CD4-positive, alpha-beta memory T cell (primary cell): Measurements from ENCODE around the gene NRAP. TPM values are rescaled to one million over a fixed set of nuclear protein-coding genes. Genes with fewer than 3 reads are reported as not detected.

Source experiments
- CTCF ChIA-PET: fragments of 350-600 bp; sonication (Branson Sonifier 250); formaldehyde crosslinking; loops from one replicate; lab custom pipeline; 2021; ENCODE audit warnings: inconsistent platforms; ENCODE audit not compliant: partially characterized antibody; lab: Charles Lee
- POLR2A ChIA-PET: fragments of 350-600 bp; sonication (Branson Sonifier 250); formaldehyde crosslinking; loops from one replicate; lab custom pipeline; 2021; ENCODE audit not compliant: partially characterized antibody; lab: Charles Lee
- DNase-seq, 5 donors: peaks; one replicate each; pipeline versions ENCODE4 v3.0.0 to v3.0.0-alpha.2; 2020 to 2022; ENCODE audit warnings: mixed read lengths in 1 of 5
- H3K27ac ChIP-seq: one replicate; pipeline ENCODE4 v1.7.0; 2013; ENCODE audit warnings: low read depth, low read length
- H3K27me3 ChIP-seq: 2 replicates; pipeline ENCODE4 v1.7.0; 2013; ENCODE audit warnings: mild to moderate bottlenecking, low read length, moderate library complexity; ENCODE audit not compliant: insufficient read depth
- H3K36me3 ChIP-seq: 2 replicates; pipeline ENCODE4 v1.7.0; 2013; ENCODE audit warnings: mild to moderate bottlenecking, low read length, moderate library complexity; ENCODE audit not compliant: insufficient read depth
- H3K4me1 ChIP-seq: 2 replicates; pipeline ENCODE4 v1.7.0; 2013; ENCODE audit warnings: mild to moderate bottlenecking, low read length, moderate library complexity; ENCODE audit not compliant: insufficient read depth
- H3K4me3 ChIP-seq, 2 donors: one replicate each; pipeline ENCODE4 v1.7.0; 2013; ENCODE audit warnings: low read length in 2 of 2, mild to moderate bottlenecking in 1 of 2
- H3K9me3 ChIP-seq, 2 donors: one replicate each; pipeline ENCODE4 v1.7.0; 2013; ENCODE audit warnings: low read length in 2 of 2, control low read depth in 1 of 2; ENCODE audit not compliant: control insufficient read depth in 1 of 2
- H3K27ac Mint-ChIP-seq, 7 donors: one replicate each; pipeline ENCODE4 v1.8.0; 2020 to 2021; ENCODE audit warnings: mixed read lengths in 7 of 7, mild to moderate bottlenecking in 6 of 7, inconsistent platforms in 3 of 7, moderate library complexity in 3 of 7
- H3K27me3 Mint-ChIP-seq, 2 donors: one replicate each; pipeline ENCODE4 v1.8.0; 2020 to 2021; ENCODE audit warnings: mixed read lengths in 2 of 2
- H3K36me3 Mint-ChIP-seq, 2 donors: one replicate each; pipeline ENCODE4 v1.8.0; 2020 to 2021; ENCODE audit warnings: mixed read lengths in 2 of 2, inconsistent platforms in 1 of 2, mild to moderate bottlenecking in 1 of 2
- H3K4me1 Mint-ChIP-seq, 4 donors: one replicate each; pipeline ENCODE4 v1.8.0; 2020 to 2021; ENCODE audit warnings: mixed read lengths in 4 of 4, mild to moderate bottlenecking in 1 of 4
- H3K4me3 Mint-ChIP-seq, 8 donors: one replicate each; pipeline ENCODE4 v1.8.0; 2020 to 2021; ENCODE audit warnings: mixed read lengths in 8 of 8, mild to moderate bottlenecking in 7 of 8, moderate library complexity in 6 of 8, inconsistent platforms in 3 of 8
- H3K9me3 Mint-ChIP-seq, 8 donors: one replicate each; pipeline ENCODE4 v1.8.0; 2020 to 2021; ENCODE audit warnings: mixed read lengths in 8 of 8, mild to moderate bottlenecking in 5 of 8, inconsistent platforms in 3 of 8, moderate library complexity in 1 of 8
- intact Hi-C: fragments of 100-400 bp; cut with micrococcal nuclease; formaldehyde crosslinking; loops from one replicate; pipeline ENCODE4 v1.15.1; 2023
- polyA plus RNA-seq, 2 donors: library from polyadenylated mRNA; unstranded; fragments of 300-500 nt; fragmentation: Illumina TruSeq; gene quantifications; one replicate each; pipeline ENCODE4 v1.2.3, GENCODE V29; 2021
- total RNA-seq, 2 experiments: library from RNA; stranded (reverse); gene quantifications; one replicate each; pipeline ENCODE4 v1.2.3, GENCODE V29; 2021

The NRAP gene, protein sequence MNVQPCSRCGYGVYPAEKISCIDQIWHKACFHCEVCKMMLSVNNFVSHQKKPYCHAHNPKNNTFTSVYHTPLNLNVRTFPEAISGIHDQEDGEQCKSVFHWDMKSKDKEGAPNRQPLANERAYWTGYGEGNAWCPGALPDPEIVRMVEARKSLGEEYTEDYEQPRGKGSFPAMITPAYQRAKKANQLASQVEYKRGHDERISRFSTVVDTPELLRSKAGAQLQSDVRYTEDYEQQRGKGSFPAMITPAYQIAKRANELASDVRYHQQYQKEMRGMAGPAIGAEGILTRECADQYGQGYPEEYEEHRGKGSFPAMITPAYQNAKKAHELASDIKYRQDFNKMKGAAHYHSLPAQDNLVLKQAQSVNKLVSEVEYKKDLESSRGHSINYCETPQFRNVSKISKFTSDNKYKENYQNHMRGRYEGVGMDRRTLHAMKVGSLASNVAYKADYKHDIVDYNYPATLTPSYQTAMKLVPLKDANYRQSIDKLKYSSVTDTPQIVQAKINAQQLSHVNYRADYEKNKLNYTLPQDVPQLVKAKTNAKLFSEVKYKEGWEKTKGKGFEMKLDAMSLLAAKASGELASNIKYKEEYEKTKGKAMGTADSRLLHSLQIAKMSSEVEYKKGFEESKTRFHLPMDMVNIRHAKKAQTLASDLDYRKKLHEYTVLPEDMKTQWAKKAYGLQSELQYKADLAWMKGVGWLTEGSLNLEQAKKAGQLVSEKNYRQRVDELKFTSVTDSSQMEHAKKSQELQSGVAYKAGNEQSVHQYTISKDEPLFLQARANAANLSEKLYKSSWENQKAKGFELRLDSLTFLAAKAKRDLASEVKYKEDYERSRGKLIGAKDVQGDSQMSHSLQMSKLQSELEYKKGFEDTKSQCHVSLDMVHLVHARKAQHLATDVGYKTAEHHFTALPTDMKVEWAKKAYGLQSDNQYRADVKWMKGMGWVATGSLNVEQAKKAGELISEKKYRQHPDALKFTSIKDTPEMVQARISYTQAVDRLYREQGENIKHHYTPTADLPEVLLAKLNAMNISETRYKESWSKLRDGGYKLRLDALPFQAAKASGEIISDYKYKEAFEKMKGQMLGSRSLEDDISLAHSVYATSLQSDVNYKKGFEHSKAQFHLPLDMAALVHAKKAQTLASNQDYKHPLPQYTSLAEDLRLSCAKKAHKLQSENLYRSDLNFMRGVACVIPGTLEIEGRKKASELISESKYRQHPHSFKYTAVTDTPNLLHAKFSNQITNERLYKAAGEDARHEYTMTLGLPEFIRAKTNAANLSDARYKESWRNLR (N-terminal part only)
- total RNA-seq (not detected), polyA plus RNA-seq (not detected)

DNA sequence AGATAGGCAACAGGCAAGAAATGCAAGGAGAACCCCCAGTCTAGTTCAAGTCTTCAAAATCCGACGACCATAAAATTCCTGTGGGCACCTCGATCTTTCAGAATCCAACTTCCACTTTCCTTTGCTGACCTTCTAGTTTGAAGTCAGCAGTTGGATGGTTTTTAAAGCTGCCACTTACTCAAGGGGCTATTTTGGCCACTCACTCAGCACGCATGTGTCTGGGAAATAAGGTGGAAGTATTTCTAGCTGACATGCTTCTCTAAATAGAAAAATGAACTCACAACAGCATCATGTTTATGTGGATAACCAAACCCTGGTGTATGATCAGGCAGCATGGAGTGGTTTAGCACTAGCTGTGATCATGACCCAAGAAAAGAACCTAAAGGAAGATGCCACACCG is at the start of gene NRAP:
TSS of gene NRAP (minus strand) at position 134 of the 400 bp plus-strand sequence. CDS start 159 bp downstream, outside the sequence.
- Histone ChIP-seq H3K4me3 (no peak within 1 kb of the TSS), H3K9me3 (no peaks in the 10 kb centered on the region), H3K27me3 (no peaks in the 10 kb centered on the region), H3K36me3 (no peaks in the 10 kb centered on the region), H3K4me1 (no peaks in the 10 kb centered on the region), H3K27ac (no peak within 1 kb of the TSS)
- no peaks in the 10 kb centered on the region for H3K4me1 Mint-ChIP-seq
- no peak within 1 kb of the TSS for H3K27ac Mint-ChIP-seq
- H3K27me3 Mint-ChIP-seq: peaks cover 3 to 9% of the 10 kb centered on the region in 2 donors
- no peaks in the 10 kb centered on the region for H3K36me3 Mint-ChIP-seq
- POLR2A ChIA-PET: no interaction called here
- no peak for DNase-seq
- intact Hi-C loops: no loop called here
- peaks cover 0 to 2% (median 0%) of the 10 kb centered on the region in 8 donors for H3K9me3 Mint-ChIP-seq
- CTCF ChIA-PET: no interaction called here
- H3K4me3 Mint-ChIP-seq: no peak within 1 kb of the TSS

DNA sequence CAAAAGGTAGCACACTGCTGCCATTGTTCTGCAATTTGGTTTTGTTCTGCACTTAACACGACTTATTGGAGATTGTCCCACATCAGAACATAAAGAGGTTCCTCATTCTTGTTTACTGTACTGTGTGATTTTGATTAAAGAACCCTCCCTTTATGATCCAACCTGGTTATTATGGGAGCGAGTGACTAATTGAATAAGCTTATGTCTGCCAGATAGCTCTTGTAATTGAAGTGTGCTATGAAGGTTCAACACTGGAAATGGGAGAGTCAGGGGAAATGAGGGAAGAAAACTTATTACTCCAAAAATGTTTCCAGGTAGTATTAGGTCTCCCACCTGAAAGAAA is 49.8 kb upstream of the NRAP start:
- DNase-seq: no peak
- intact Hi-C loops: no loop called here
- no peaks in the 10 kb centered on the region for H3K36me3 ChIP-seq
- Mint-ChIP-seq H3K4me1 (peaks cover 5 to 26% (median 11%) of the 10 kb centered on the region in 4 donors), H3K9me3 (no peaks in the 10 kb centered on the region), H3K27me3 (no peaks in the 10 kb centered on the region), H3K27ac (peak overlapping the region in 1 of 7 donors; percentile 15), H3K4me3 (no peak overlapping the region), H3K36me3 (peaks cover 50 to 52% of the 10 kb centered on the region in 2 donors)
- no peak overlapping the region for H3K27ac ChIP-seq
- H3K27me3 ChIP-seq: no peaks in the 10 kb centered on the region
- peaks cover under 1% of the 10 kb centered on the region for H3K4me1 ChIP-seq
- ChIA-PET CTCF (no interaction called here), POLR2A (no interaction called here)
- H3K9me3 ChIP-seq: no peaks in the 10 kb centered on the region
- H3K4me3 ChIP-seq: no peak overlapping the region

DNA sequence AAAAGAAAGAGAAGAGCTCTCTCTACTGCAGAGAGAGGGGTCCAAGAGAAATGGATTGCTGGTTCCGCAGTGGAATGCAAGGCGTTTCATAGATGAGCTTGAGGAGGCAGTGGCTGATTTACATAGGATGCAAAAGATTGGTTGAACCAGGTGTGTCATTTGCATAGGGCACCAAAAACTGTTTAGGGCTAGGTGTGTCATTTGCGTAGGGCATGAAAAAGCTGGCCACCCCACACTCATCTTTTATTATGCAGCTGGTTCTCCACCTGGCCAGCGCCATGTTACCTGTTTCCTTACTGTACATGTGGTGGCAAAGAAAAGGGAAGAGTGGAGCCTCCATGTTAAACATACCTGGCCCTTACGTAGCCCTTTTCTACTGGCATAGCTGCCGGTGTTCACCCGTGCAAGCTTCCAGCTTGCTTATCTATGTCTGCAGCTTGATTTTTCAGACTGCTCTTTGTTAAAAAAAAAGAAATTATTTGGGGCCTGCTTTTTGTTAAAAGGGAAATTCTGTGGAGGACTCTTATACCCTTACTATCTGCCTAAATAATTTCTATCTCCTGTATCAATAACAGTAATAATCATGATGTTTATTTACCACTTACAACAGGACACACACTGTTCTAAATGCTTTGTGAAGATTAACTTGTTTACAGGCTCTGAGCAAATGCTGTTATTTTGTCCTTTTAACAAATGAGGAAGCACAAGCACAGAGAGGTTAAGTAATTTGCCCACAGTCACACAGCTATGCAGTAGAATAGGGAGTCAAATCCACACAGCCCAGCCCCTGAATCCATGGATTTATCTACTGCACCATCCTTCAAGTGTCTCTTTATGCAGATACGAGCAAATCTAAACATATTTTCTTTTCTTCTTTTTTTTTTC is 49.2 kb upstream of the NRAP start:
- H3K36me3 ChIP-seq: no peaks in the 10 kb centered on the region
- H3K4me1 Mint-ChIP-seq: peaks cover 11 to 32% (median 14%) of the 10 kb centered on the region in 4 donors
- DNase-seq: no peak
- H3K27ac Mint-ChIP-seq: peak overlapping the region in 2 of 7 donors; percentile 0 to 15
- peaks cover 6% of the 10 kb centered on the region for H3K4me1 ChIP-seq
- CTCF ChIA-PET: no interaction called here
- H3K9me3 ChIP-seq: no peaks in the 10 kb centered on the region
- peak overlapping the region in 1 of 8 donors; percentile 13 for H3K4me3 Mint-ChIP-seq
- H3K27me3 ChIP-seq: no peaks in the 10 kb centered on the region
- peaks cover 47 to 48% of the 10 kb centered on the region in 2 donors for H3K36me3 Mint-ChIP-seq
- H3K4me3 ChIP-seq: no peak overlapping the region
- intact Hi-C loops: no loop called here
- H3K27me3 Mint-ChIP-seq: no peaks in the 10 kb centered on the region
- H3K27ac ChIP-seq: no peak overlapping the region
- POLR2A ChIA-PET: no interaction called here
- no peaks in the 10 kb centered on the region for H3K9me3 Mint-ChIP-seq

DNA sequence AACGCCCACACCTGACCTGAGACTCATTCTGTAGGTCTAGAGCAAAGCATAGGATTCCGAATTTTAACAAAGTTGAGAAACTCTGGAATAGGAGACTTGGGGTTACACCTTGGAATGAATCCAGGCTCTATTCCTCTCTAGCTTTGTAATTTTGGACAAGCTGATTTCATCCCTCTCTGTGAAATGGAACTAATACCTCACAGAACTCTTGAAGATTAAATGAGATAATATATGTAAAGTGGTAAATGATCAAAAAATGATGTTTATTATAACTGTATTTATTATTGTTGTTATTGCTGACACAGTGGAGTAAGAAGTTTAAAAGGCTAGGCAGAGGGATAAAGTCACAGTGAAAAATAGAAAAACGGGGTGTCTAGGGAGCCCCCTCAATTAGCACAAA is 48.2 kb upstream of the NRAP start:
- ChIA-PET CTCF (no interaction called here), POLR2A (no interaction called here)
- H3K27ac Mint-ChIP-seq: no peak overlapping the region
- H3K27ac ChIP-seq: no peak overlapping the region
- DNase-seq: no peak
- no peaks in the 10 kb centered on the region for H3K27me3 Mint-ChIP-seq
- no peaks in the 10 kb centered on the region for H3K36me3 ChIP-seq
- no peak overlapping the region for H3K4me3 Mint-ChIP-seq
- H3K9me3 Mint-ChIP-seq: no peaks in the 10 kb centered on the region
- H3K9me3 ChIP-seq: no peaks in the 10 kb centered on the region
- no peaks in the 10 kb centered on the region for H3K27me3 ChIP-seq
- peaks cover 42 to 46% of the 10 kb centered on the region in 2 donors for H3K36me3 Mint-ChIP-seq
- peaks cover 13% of the 10 kb centered on the region for H3K4me1 ChIP-seq
- H3K4me1 Mint-ChIP-seq: peaks cover 17 to 41% (median 20%) of the 10 kb centered on the region in 4 donors
- intact Hi-C loops: no loop called here
- no peak overlapping the region for H3K4me3 ChIP-seq

DNA sequence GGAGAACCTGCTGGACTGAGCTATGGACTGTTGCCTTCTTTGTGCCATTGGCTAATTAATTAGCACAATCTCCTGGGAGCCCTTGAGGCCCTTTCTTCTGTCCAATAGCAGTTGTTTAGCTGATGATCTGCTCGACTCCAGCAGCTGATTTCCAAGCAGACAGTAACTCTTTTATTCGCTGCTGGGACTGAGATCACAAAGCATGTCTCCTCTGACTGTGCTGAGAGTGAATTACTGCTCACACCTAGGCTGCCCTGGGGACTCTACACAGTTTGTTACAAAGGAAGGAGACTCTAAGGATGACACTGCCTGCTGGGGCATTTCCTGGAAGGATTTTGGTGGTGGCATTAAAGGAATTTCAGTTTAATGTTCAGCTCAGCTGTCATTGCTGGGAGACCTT is 47.3 kb upstream of the NRAP start:
- H3K27me3 ChIP-seq: no peaks in the 10 kb centered on the region

DNA sequence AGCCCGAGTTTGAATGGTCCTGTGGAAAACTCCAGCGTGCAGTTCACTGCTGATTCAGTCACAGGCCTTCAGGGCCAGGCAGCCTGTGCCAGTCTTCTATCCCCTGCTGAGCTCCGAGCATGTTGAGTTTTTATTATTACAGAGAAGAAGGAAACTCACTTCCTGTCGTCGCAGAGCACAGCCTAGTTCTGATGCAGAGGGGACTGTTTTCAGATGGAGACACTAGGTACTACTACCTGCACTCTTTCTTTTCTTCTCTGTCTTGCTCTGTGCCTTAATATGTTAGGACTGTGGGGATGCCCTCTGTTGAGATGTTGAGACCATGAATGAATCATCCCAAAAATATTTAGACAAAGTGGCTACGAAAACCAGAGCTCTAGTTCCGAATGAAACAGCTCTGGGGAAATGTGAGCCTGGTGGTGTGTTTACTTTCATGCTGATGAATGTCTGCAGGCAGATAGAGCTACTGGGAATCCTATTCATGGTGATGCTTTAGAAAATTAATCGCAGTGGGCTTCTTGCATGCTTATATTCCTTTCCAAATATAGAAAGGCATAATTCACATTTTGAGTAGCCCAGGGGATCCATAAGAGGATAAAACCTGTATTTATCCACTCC is 45.5 kb upstream of the NRAP start:
- no peaks in the 10 kb centered on the region for H3K27me3 Mint-ChIP-seq
- Histone ChIP-seq H3K36me3 (no peaks in the 10 kb centered on the region), H3K27ac (no peak overlapping the region), H3K9me3 (no peaks in the 10 kb centered on the region), H3K4me1 (peaks cover 24% of the 10 kb centered on the region), H3K27me3 (no peaks in the 10 kb centered on the region), H3K4me3 (no peak overlapping the region)
- CTCF ChIA-PET: interaction anchor here (0.9 kb wide), 1 partner anchor 17 kb away, joined by 3 read pairs; no protein-coding TSS in a partner anchor
- H3K9me3 Mint-ChIP-seq: no peaks in the 10 kb centered on the region
- peaks cover 27 to 33% of the 10 kb centered on the region in 2 donors for H3K36me3 Mint-ChIP-seq
- intact Hi-C loops: no loop called here
- H3K27ac Mint-ChIP-seq: peak overlapping the region in 1 of 7 donors; percentile 80
- peaks cover 24 to 60% (median 30%) of the 10 kb centered on the region in 4 donors for H3K4me1 Mint-ChIP-seq
- POLR2A ChIA-PET: no interaction called here
- DNase-seq: no peak
- peak overlapping the region in 1 of 8 donors; percentile 39 for H3K4me3 Mint-ChIP-seq

More for the DNA sequence above, 47.3 kb upstream of the NRAP start:
- Histone ChIP-seq H3K27ac (no peak overlapping the region), H3K4me1 (peaks cover 21% of the 10 kb centered on the region), H3K4me3 (no peak overlapping the region), H3K9me3 (no peaks in the 10 kb centered on the region), H3K36me3 (no peaks in the 10 kb centered on the region)
- no peak overlapping the region for H3K27ac Mint-ChIP-seq
- peaks cover 36 to 41% of the 10 kb centered on the region in 2 donors for H3K36me3 Mint-ChIP-seq
- peaks cover 24 to 50% (median 28%) of the 10 kb centered on the region in 4 donors for H3K4me1 Mint-ChIP-seq
- ChIA-PET CTCF (no interaction called here), POLR2A (no interaction called here)
- no peaks in the 10 kb centered on the region for H3K9me3 Mint-ChIP-seq
- no peak for DNase-seq
- H3K4me3 Mint-ChIP-seq: no peak overlapping the region
- no peaks in the 10 kb centered on the region for H3K27me3 Mint-ChIP-seq
- intact Hi-C loops: no loop called here
